ENCODE data around the gene HMG20B.
"Not testable (repeated sequence)": the region's sequence is repeated elsewhere in the genome, so short reads cannot be mapped to it uniquely, and the experiment has no call there.

Gene HMG20B

DNA sequence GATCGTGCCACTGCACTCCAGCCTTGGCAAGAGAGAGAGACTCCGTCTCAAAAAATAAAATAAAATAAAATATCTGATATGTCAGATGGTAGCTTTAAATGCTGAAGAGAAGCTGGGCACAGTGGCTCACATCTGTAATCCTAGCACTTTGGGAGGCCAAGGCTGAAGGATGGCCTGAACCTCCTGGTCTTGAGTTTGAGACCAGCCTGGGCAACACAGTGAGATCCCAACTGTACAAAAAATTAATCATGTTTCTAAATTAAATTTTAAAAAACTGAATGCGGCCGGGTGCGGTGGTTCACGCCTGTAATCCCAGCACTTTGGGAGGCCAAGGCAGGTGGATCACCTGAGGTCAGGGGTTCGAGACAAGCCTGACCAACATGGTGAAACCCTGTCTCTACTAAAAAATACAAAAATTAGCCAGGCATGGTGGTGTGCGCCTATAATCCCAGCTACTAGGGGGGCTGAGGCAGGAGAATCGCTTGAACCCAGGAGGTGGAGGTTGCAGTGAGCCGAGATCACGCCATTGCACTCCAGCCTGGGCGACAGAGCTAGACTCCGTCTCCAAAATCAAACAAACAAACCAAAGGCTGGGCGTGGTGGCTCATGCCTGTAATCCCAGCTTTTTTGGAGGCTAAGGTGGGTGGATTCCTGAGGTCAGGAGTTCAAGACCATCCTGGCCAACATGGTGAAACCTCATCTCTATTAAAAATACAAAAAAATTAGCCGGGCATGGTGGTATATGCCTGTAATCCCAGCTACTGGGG, 11.5 kb downstream of the HMG20B start:
- not testable (repeated sequence) for DNase-seq (ENCODE audit: low spot score)

DNA sequence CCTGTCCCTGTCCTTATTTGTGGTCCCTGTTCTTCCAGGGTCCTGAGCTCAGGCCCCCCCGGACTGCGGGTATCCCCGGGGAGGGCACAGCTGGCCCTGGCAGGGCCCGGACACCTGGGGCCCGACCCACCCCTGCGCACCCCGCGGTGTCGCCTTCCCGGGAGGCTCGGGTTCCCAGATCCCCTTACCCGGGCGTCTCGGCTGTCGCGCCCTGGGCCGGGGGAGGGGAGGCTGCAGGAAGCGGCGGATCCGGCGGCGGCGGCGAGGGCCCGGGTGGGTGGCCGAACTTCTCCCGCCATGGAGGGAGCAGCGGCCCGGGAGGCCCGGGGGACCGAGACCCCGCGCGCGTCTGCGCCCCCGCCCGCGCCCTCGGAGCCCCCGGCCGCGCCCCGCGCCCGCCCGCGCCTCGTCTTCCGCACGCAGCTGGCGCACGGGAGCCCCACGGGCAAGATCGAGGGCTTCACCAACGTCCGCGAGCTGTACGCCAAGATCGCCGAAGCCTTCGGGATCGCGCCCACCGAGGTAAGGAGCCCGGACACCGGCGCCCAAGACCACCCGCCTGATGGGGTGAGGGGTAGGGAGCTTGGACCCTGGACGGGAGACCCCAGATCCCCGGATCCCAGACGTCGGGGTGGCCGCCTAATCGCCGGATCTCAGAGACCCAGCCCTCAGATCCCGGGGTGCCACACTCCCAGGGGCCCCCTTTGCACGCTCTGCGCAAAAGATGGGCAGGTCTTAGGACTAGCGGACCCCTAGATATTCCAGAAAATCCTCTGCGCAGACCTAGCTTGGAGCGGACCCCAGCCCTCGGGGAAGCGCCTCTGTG, 12.8 kb downstream of the HMG20B start, which contains the start of gene GIPC3:
Gene GIPC3 (plus strand): TSS at position 178 of the 826 bp plus-strand sequence. CDS start 120 bp downstream, at position 298.
- no peak for DNase-seq (ENCODE audit: low spot score)

DNA sequence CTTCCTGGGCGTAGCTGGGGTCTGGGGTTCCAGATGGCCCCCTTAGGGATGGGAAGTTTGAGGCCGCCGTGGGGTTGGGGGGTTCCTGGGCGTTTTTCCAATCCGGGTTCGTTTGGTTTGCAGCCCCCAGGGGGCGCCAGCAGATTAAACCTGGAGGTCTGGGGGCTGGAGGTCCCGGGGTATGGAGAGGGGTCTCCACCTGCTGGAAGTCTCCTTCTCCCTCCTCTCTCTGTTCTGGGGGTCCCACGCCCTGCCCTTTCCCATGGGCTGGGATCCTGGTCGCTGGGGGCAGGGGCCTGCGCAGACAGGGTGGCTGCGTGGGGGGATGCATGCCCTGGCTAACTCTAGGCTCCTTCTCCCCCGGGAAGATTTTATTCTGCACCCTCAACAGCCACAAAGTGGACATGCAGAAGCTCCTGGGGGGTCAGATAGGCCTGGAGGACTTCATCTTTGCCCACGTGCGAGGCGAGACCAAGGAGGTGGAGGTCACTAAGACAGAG, 13.4 kb downstream of the HMG20B start:
- DNase-seq (ENCODE audit: low spot score): no peak

DNA sequence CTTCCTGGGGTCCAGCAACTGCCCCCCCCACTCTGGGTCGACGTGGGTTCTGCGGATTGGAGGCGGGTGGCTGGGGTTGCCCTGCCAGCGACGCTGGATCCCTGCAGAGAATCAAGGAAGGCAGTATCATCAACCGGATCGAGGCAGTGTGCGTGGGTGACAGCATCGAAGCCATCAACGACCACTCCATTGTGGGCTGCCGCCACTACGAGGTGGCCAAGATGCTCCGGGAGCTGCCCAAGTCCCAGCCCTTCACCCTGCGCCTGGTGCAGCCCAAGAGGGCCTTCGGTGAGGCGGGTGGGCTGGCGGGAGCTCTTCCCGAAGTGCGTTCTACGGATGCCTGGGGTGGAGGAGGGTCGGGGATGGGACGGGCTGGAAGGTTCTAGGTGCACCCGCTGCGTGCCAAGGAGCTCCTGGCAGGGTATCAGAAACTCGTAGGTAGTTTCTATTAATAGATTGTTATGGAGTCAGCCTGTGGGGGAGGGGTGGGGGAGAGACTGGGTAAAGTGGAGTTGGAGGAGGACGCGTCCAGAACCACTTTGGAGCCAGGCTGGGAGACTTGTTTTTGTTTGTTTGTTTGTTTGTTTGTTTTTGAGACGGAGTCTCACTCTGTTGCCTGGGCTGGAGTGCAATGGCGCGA, 14.1 kb downstream of the HMG20B start:
- no peak for DNase-seq (ENCODE audit: low spot score)

DNA sequence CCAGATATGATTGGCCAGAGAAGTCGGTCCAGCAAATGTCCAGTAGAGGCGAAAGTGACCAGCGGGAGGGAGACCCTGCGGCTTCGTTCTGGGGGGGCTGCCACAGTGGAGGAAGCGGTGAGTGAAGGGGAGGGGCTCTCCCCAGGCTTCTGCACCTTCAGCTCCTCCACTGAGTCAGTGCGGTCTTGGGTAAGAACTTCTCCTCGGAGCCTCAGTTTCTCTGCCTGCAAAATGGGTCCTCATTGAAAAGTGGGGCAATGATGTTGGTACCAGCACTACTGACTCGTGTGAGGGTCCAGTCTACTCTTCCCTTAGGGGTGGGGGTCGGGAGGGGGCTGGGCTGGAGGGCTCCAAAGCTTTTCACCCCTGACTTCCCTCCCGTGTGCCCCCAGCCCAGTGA, 16.7 kb downstream of the HMG20B start:
- no peak for DNase-seq (ENCODE audit: low spot score)

DNA sequence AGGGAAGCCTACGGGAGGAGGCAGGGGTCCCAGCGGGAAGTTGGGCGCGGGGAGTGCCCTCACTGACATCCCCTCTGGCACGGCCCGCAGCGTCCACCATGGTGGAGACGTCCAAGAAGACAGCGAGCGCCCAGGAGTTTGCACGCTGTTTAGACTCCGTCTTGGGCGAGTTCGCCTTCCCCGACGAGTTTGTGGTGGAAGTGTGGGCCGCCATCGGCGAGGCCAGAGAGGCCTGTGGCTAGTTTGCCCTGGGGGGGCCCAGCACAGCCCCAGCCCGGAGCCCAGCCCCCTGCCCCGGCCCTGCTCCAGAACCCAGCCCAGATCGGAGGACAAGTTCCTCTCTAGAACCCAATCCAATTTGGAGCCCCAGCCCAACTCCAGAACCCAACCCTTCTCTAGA, 17.2 kb downstream of the HMG20B start:
- DNase-seq (ENCODE audit: low spot score): no peak

DNA sequence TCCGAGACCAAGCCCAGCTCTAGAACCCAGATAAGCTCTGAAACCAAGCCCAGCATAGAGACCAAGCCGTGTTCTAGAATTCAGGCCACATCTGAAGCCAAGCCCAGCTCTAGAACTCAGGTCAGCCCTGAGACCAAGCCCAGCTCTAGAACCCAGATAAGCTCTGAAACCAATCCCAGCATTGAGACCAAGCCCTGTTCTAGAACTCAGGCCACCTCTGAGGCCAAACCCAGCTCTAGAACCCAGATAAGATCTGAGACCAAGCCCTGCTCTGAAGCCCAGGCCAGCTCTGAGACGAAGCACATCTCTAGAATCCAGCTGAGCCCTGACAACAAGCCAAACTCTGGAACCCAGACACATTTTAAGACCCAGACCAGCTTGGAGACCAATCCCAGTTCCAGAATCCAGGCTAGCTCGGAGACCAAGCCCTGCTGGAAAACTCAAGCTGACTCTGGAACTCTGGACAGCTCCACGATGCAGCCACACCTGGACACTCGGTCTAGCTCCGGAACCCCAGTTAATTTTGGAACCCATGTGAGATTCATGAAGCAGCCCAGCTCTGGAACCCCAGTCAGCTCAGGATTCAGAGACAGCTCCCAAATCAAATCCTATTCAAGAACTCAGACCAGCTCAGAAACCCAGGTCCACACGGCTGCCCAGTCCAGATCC, 18.4 kb downstream of the HMG20B start:
- no peak for DNase-seq (ENCODE audit: low spot score)

DNA sequence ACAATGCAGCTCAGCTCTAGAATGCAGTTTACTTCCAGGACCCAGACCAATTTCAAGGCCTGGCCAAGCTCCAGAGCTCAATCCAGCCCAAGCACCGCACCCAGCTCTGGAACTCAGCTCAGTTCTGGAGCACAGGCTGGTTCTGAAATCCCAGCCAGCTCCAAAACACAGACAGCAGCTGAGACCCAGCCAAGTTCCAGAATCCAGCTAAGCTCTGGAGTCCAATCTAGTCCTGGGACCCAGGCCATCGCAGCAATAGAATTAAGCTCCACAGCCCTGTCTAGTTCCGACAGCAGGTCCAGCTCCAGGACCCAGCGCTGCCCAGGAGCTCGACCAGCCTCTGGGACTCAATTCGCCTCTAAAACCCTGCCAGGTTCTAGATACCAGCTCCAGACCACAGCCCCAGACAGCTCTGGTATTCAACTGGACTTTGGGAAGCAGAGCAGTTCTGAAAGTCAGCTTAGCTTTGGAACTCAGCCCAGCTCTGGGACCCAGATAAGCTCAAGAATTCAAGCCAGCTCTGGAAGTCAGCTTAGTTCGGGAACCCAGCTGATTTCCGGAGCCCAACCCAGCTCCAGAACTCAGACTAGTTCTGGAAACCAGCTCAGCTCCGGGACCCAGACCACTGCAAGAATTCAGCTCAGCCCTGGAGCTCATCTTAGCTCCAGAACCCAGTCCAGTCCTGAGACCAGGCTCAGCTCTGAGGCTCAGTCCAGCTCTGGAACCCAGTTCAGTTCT, 19.3 kb downstream of the HMG20B start:
- no peak for DNase-seq (ENCODE audit: low spot score)

DNA sequence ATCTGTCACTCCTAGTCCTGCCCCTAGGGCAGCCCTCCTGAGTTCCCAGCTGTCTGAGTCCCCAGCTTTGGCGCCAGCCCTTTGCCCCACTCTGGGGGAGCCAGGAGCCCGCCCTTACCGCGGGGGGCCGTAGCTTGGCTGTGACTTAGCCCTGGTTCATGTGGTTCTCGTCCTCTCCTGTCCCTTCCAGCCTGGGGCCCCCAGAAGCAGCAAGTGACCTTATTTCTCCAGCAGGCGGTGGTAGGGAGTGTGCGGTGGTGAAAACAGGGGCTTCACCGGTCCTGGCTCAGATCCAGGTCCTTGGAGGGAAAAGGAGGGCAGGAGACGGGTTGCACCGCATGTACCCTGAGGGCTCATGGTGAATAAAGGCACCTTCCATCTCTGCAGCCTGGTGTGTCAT, 20.4 kb downstream of the HMG20B start:
- no peak for DNase-seq (ENCODE audit: low spot score)

DNA sequence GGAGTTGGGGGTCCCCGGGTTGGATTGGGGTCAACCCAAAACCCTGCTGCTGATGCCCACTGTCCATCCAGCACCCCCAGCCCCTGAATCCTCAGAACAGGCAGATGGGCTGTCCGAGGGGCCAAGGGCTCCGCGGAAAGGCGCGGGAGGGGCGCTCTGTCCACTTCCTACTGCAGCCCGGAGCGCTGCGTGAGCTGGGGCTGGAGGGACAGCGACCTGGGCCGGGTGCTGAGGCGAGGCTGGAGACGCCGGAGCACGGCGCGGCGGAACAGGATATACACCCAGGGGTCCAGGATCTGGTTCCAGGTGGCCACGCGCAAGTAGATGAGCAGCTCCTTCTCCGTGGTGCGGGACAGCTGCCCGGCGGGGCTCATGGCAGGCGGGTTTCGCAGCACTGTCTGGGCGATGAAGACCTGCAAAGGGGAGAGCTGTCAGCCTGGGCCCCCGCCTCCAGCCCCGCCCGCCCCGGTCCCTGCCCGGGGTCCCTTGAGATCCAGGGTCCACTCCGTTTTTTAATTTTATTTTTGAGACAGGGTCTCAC, 22.8 kb downstream of the HMG20B start:
- no peak for DNase-seq (ENCODE audit: low spot score)

DNA sequence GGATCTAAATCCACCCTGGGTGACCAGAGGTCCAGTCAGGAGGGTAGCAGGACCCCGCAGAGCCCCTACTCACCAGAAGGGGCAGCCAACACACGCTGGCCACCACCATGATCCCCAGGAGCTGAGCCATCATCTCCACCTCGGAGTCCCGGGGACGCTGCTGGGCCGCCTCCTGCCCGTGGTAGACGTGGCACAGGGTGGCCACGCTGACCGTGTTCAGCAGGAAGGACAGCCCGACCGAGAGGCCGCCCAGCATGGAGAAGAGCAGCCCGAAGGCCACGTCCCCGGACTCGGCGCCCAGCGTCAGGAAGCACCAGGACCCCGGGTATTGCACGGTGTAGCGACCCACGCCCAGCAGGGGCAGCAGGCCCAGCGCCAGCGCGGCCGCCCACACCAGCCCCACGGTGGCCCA, 27.0 kb downstream of the HMG20B start:
- no peak for DNase-seq (ENCODE audit: low spot score)

DNA sequence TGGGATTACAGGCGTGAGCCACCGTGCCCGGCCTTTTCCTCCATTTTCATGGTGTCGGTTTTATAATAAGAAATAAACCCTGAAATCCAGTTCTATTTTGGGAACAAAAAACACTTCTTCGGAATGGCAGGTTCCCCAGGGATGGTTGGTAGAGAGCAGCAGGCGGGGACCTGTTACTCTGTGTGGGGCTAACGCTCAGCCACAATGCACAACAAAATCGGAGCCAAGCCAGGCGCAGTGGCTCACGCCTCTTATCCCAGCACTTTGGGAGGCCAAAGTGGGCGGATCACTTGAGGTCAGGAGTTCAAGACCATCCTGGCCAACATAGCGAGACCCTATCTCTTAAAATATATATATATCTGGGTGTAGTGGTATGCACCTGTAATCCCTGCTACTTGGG, 28.3 kb downstream of the HMG20B start:
- DNase-seq (ENCODE audit: low spot score): no peak

DNA sequence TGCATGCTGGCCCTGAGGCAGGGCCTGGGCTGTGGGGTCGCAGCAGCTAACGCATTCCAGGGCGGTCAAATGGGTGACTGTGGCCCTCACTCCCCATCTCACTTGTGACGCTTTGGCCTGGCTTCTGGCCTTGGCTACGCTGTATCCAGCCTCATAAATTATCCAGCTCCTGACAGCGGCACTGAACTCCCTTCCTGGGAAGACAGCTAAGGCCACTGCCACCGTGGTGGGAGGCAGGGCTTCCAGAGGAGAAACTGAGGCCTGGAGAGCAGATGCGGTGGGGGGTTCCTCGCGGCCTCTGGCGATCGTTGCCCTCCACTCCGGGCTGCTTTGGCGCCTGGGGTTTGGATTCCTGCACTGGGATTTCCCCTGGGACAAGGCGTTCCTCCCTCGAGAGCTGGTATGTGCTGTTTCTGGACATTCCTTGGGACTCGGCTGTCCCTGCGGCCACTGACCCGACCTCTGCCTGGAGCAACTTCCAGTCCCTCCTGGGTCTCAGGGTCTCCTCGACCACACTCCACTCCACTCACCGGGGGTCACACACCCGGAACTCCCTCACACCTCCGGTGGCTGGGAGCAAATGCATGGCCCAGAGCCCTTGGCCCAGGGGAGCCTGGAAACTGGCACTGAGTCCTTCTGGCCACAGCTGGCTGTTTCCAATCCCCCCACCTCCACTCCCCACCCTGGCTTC, 30.5 kb downstream of the HMG20B start:
- DNase-seq (ENCODE audit: low spot score): no peak

DNA sequence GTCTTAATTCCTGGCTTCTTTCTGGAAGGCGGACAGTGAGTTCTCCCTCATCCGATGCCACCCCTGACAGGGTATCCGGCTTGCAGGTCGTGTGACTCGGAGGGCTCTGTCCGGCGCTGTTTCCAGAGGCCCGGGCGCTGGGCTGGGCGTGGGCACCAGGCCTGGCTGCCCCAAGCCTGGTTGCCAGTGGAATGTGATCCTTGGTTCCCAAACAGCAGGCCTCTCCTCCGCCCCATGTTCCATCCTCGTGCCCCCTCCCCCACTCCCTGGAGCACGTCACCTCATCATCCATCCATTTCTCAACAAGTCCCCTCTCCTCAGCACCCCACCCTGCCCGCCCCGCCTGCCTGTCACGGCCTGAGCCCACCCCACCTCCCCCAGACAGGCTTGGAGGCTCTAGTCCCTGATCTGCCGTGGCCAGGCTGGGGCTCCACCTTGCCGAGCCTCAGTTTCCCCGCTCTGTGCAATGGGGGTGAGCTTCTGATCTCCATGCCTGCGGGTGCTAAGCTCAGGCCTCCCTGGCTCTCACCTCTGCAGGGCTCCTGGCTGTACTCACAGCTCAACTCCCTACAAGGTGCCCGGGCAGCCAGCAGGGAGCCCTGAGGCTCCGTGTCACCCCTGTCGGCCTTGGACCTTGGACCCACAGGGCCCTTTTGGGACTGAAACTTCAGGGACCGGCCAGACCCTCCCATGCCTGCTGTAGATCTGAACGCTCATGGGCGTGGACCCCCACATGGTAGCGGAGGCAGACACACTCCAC, 31.7 kb downstream of the HMG20B start:
- no peak for DNase-seq (ENCODE audit: low spot score)

DNA sequence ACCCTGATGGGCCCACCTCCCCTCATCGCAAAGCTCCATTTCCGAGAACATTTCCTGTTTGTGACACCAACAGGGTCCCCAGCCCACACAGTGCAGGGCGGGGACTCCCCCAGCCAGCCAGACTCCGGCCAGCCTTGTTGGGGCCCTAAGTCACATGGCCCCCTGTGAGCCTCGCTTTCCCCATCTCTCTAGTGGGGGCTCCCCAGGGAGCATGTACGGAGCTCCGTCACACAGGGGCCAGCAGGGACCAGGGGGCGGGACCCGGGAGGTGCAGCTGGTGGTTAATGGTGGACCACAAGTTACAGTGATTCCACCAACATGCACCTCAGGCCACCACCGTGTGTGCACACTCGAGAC, 32.2 kb downstream of the HMG20B start:
- no peak for DNase-seq (ENCODE audit: low spot score)

DNA sequence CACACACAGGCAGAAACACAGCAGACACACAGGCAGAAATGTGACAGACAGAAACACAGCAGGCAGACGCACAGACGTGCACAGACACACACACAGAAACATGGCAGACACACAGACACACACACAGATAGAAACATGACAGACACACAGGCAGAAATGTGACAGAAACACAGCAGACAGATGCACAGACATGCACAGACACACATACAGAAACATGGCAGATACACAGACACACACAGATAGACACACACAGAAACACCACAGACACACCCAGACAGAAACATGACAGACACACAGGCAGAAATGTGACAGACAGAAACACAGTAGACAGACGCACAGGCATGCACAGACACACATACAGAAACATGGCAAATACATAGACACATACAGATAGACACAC, 32.6 kb downstream of the HMG20B start:
- DNase-seq (ENCODE audit: low spot score): no peak

DNA sequence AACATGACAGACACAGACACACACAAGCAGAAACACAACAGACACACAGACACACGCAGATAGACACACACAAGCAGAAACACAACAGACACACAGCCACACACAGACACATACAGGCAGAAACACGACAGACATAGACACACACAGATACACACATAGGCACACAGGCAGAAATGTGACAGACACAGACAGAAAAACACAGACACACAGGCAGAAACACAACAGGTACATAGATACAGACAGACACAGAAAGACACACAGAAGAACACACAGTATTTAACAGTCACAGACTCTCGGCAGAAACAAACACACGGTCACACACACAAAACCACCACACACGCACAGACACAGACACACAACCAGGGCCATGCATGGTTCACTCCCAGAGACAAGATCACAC, 33.0 kb downstream of the HMG20B start:
- DNase-seq (ENCODE audit: low spot score): no peak

DNA sequence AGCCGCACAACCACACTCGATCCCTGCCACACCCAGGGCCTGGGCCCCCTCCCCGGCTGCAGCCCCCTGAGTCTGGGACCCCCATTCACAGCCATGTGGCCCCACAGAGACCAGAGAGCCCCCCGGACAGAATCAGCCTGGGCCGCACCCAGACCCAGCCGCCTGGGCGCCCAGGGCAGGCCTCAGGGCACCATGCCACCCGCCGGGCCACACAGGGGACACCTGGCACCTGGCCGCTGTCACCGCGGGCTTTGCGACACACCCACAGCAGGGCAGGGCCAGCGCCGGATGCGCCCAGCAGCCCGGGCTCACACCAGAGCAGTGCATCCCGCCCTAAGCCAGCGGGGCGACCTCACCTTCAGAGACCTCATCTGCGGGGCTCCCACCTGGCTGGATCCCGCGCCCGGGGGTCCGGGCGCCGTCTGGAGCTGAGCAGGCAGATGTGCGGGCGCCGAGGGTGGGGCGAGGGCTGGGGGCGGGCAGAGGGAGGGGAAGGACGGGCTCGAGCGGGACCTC, 33.5 kb downstream of the HMG20B start:
- DNase-seq (ENCODE audit: low spot score): peak; percentile 54

DNA sequence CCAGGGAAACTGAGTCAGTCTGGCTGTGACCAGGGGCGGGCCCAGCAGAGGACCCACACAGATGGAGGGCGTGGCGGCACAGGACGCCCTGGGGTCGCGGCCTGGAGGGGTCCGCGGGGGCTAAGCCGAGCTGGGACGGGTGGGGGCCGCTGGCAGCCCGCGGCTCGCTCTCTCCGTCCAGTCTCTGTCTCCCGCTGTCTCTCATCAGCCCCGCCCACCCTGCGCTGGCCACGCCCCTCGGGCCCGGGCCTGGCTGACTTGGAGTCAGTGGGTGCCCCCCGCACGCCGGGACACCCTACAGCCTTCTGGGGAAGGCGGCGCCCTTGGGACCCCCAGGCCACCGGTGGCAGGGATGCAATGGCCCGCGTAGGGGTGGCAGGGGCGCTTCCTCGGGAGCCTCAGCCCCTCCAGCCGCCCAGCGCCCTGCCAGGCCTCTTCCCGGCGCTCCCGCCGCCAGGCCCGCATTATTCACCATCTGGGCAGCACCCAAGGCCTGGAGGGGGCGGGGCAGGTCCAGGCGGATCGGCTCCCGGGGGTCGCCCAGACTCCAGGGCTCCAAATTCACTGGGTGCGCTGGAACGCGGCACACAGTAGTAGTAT, 34.0 kb downstream of the HMG20B start, which contains the start of gene TBXA2R:
Gene TBXA2R (minus strand): TSS at position 186 of the 600 bp plus-strand sequence. CDS start 6,241 bp downstream, outside the sequence.
- DNase-seq (ENCODE audit: low spot score): peak; percentile 96

Data from GM03348 (cell line).